ENCODE data around the gene APLF.

APLF gene

GRCh38 chr2:68467077-68467960 is at the start of gene APLF, which contains the start of gene FBXO48:
TSS of gene APLF (plus strand) at chr2:68467585. CDS start at chr2:68467732, 147 bp downstream.
TSS of gene FBXO48 (minus strand) at chr2:68467294. CDS start at chr2:68465145, 2,149 bp downstream.
- DNase-seq (ENCODE audit: low read depth) = peak; percentile 97
- TF ChIP-seq, protein P1, sequence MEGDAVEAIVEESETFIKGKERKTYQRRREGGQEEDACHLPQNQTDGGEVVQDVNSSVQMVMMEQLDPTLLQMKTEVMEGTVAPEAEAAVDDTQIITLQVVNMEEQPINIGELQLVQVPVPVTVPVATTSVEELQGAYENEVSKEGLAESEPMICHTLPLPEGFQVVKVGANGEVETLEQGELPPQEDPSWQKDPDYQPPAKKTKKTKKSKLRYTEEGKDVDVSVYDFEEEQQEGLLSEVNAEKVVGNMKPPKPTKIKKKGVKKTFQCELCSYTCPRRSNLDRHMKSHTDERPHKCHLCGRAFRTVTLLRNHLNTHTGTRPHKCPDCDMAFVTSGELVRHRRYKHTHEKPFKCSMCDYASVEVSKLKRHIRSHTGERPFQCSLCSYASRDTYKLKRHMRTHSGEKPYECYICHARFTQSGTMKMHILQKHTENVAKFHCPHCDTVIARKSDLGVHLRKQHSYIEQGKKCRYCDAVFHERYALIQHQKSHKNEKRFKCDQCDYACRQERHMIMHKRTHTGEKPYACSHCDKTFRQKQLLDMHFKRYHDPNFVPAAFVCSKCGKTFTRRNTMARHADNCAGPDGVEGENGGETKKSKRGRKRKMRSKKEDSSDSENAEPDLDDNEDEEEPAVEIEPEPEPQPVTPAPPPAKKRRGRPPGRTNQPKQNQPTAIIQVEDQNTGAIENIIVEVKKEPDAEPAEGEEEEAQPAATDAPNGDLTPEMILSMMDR (IDR thresholded peaks at IDR 0.05; ENCODE audit: low read depth, low read length, missing control alignments) = no peak
- H3K4me3 ChIP-seq (ENCODE audit: low read depth, low read length) = peak within 1 kb of the TSS; percentile 98

GRCh38 chr2:68417926-68418325 is 49.5 kb upstream of the APLF start:
- TF ChIP-seq, protein P1 (IDR thresholded peaks at IDR 0.05; ENCODE audit: low read depth, low read length, missing control alignments) = no peak
- no peak for DNase-seq (ENCODE audit: low read depth)
- H3K4me3 ChIP-seq (ENCODE audit: low read depth, low read length) = no peak overlapping the region

- TF ChIP-seq, protein P1 (IDR thresholded peaks at IDR 0.05; ENCODE audit: low read depth, low read length, missing control alignments) = no peak
- no peak for DNase-seq (ENCODE audit: low read depth)
- no peak overlapping the region for H3K4me3 ChIP-seq (ENCODE audit: low read depth, low read length)
Measured at GRCh38 chr2:68418419-68418818, 49.0 kb upstream of the APLF start.

- TF ChIP-seq, protein P1 (IDR thresholded peaks at IDR 0.05; ENCODE audit: low read depth, low read length, missing control alignments) = peak; percentile 33
- H3K4me3 ChIP-seq (ENCODE audit: low read depth, low read length) = no peak overlapping the region
- DNase-seq (ENCODE audit: low read depth) = no peak
Measured at GRCh38 chr2:68418855-68419254, 48.5 kb upstream of the APLF start.

DNA sequence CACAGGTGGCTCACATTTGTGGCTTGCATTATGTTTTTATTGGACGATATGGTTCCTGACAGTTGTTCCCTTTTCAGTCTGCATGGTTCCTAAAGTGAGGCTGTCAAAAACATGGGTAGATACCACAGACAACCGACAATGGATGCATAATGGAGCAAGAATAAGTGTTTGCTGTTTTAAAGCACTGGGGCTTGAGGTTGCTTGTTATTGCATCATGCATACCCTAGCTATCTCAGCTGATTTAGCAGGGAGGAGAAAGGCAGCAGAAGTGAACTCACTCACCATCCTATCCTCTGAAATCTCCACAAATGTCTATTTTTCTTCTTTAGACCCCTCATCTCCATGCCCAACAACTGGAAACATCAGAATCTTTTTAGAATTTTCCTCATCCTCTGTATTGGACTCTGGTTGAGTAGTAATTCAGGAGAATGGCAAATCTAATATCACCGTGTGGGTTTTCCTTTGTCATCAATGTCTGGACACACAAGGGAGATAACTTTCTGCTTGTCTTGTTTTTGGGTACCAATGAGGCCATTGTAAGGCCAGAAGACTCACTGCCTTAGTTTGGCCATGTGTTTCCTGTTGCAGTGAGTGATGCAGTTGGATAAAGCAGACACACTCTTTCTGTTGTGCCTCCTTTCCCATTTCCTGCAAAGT is 47.0 kb upstream of the APLF start:
- H3K4me3 ChIP-seq (ENCODE audit: low read depth, low read length) = no peak overlapping the region
- no peak for DNase-seq (ENCODE audit: low read depth)
- TF ChIP-seq, protein P1 (IDR thresholded peaks at IDR 0.05; ENCODE audit: low read depth, low read length, missing control alignments) = no peak

GRCh38 chr2:68423966-68424650 is 43.3 kb upstream of the APLF start:
- peak; percentile 89 for DNase-seq (ENCODE audit: low read depth)
- H3K4me3 ChIP-seq (ENCODE audit: low read depth, low read length) = no peak overlapping the region; the same call in 1 of the 2 replicates
- TF ChIP-seq, protein P1 (IDR thresholded peaks at IDR 0.05; ENCODE audit: low read depth, low read length, missing control alignments) = no peak
